ENCODE results near the gene ABI3BP.

GRCh38 chr3:100740207-100740606, 253.0 kb downstream of the ABI3BP start:
- TF ChIP-seq REST (IDR thresholded peaks at IDR 0.05; ENCODE audit: low read depth) (no peak), RAD21 (IDR thresholded peaks at IDR 0.05; ENCODE audit: low read depth) (no peak), CREB1 (IDR thresholded peaks at IDR 0.05; ENCODE audit: low read depth) (no peak), EP300 (IDR thresholded peaks at IDR 0.05; ENCODE audit: borderline replicate concordance) (no peak), TAF1 (IDR thresholded peaks at IDR 0.05; ENCODE audit: low read depth) (no peak), MAX (IDR thresholded peaks at IDR 0.05) (no peak), YY1 (IDR thresholded peaks at IDR 0.05; ENCODE audit: low read depth) (no peak), USF1 (IDR thresholded peaks at IDR 0.05) (no peak)

Data from Ishikawa (cell line).